ENCODE data around the gene AATK.

The AATK gene

GRCh38 chr17:81118308-81119221 is 47.5 kb downstream of the AATK start:
- TF ChIP-seq ZFP3 (CRISPR knock-in tag; IDR thresholded peaks at IDR 0.05) (no peak), PPARA (CRISPR knock-in tag; IDR thresholded peaks at IDR 0.05; ENCODE audit: borderline replicate concordance) (no peak), CSDC2 (CRISPR knock-in tag; IDR thresholded peaks at IDR 0.05) (no peak), ISL1 (CRISPR knock-in tag; IDR thresholded peaks at IDR 0.05) (no peak), ZC3H10 (CRISPR knock-in tag; IDR thresholded peaks at IDR 0.05) (no peak), ESRRG (CRISPR knock-in tag; IDR thresholded peaks at IDR 0.05) (no peak), PATZ1 (CRISPR knock-in tag; IDR thresholded peaks at IDR 0.05; ENCODE audit: borderline replicate concordance) (no peak)
- no peak for ATAC-seq

GRCh38 chr17:81117672-81118198 is 48.3 kb downstream of the AATK start:
- TF ChIP-seq ARNTL (CRISPR knock-in tag; IDR thresholded peaks at IDR 0.05; ENCODE audit: borderline replicate concordance, low read depth) = no peak
- TF ChIP-seq BACH2 (CRISPR knock-in tag; IDR thresholded peaks at IDR 0.05; ENCODE audit: borderline replicate concordance) = no peak
- no peak for TF ChIP-seq ISL1 (CRISPR knock-in tag; IDR thresholded peaks at IDR 0.05)
- TF ChIP-seq ZC3H10 (CRISPR knock-in tag; IDR thresholded peaks at IDR 0.05) = no peak
- no peak for TF ChIP-seq RARB (CRISPR knock-in tag; IDR thresholded peaks at IDR 0.05)
- no peak for TF ChIP-seq PPARA (CRISPR knock-in tag; IDR thresholded peaks at IDR 0.05; ENCODE audit: borderline replicate concordance)
- no peak for TF ChIP-seq TOX (CRISPR knock-in tag; IDR thresholded peaks at IDR 0.05; ENCODE audit: borderline replicate concordance)
- TF ChIP-seq OSR1 (CRISPR knock-in tag; IDR thresholded peaks at IDR 0.05) = no peak
- no peak for TF ChIP-seq ZFP3 (CRISPR knock-in tag; IDR thresholded peaks at IDR 0.05)
- no peak for TF ChIP-seq ZNF565 (CRISPR knock-in tag; conservative IDR thresholded peaks at IDR 0.05; ENCODE audit: low read depth)
- ATAC-seq = no peak

- ATAC-seq = no peak
- TF ChIP-seq ZNF565 (CRISPR knock-in tag; conservative IDR thresholded peaks at IDR 0.05; ENCODE audit: low read depth) (no peak), ZNF70 (CRISPR knock-in tag; IDR thresholded peaks at IDR 0.05) (no peak), SNAI2 (CRISPR knock-in tag; IDR thresholded peaks at IDR 0.05) (no peak), ZC3H10 (CRISPR knock-in tag; IDR thresholded peaks at IDR 0.05) (no peak), OSR1 (CRISPR knock-in tag; IDR thresholded peaks at IDR 0.05) (no peak), POU6F1 (CRISPR knock-in tag; IDR thresholded peaks at IDR 0.05; ENCODE audit: borderline replicate concordance, low read depth) (no peak), ISL1 (CRISPR knock-in tag; IDR thresholded peaks at IDR 0.05) (no peak), CSRNP3 (CRISPR knock-in tag; IDR thresholded peaks at IDR 0.05) (no peak), TSHZ2 (CRISPR knock-in tag; IDR thresholded peaks at IDR 0.05) (no peak), ESRRG (CRISPR knock-in tag; IDR thresholded peaks at IDR 0.05) (no peak), PPARA (CRISPR knock-in tag; IDR thresholded peaks at IDR 0.05; ENCODE audit: borderline replicate concordance) (no peak), PATZ1 (CRISPR knock-in tag; IDR thresholded peaks at IDR 0.05; ENCODE audit: borderline replicate concordance) (no peak), CSDC2 (CRISPR knock-in tag; IDR thresholded peaks at IDR 0.05) (no peak), BACH2 (CRISPR knock-in tag; IDR thresholded peaks at IDR 0.05; ENCODE audit: borderline replicate concordance) (no peak), ARNTL (CRISPR knock-in tag; IDR thresholded peaks at IDR 0.05; ENCODE audit: borderline replicate concordance, low read depth) (no peak), TCF4 (CRISPR knock-in tag; IDR thresholded peaks at IDR 0.05; ENCODE audit: borderline replicate concordance) (no peak), ZFP3 (CRISPR knock-in tag; IDR thresholded peaks at IDR 0.05) (no peak), TOX (CRISPR knock-in tag; IDR thresholded peaks at IDR 0.05; ENCODE audit: borderline replicate concordance) (no peak), GLIS3 (CRISPR knock-in tag; IDR thresholded peaks at IDR 0.05) (no peak)
Measured at GRCh38 chr17:81116704-81117103, 49.3 kb downstream of the AATK start.

Data from SK-N-SH treated with all-trans-retinoic acid at 6 μM for 48 hours (cell line).